ENCODE data around the gene ASB10. TPM values are rescaled to one million over a fixed set of nuclear protein-coding genes. Genes with fewer than 3 reads are reported as not detected.
A peak's percentile ranks its signal among the peaks of the same experiment; 100 is the strongest.

The ASB10 gene
- total and polyA plus RNA-seq, 2 of the 13 experiments (the other 11 are each of a cell fraction or from before 2014, with no cell fraction given): not detected

DNA sequence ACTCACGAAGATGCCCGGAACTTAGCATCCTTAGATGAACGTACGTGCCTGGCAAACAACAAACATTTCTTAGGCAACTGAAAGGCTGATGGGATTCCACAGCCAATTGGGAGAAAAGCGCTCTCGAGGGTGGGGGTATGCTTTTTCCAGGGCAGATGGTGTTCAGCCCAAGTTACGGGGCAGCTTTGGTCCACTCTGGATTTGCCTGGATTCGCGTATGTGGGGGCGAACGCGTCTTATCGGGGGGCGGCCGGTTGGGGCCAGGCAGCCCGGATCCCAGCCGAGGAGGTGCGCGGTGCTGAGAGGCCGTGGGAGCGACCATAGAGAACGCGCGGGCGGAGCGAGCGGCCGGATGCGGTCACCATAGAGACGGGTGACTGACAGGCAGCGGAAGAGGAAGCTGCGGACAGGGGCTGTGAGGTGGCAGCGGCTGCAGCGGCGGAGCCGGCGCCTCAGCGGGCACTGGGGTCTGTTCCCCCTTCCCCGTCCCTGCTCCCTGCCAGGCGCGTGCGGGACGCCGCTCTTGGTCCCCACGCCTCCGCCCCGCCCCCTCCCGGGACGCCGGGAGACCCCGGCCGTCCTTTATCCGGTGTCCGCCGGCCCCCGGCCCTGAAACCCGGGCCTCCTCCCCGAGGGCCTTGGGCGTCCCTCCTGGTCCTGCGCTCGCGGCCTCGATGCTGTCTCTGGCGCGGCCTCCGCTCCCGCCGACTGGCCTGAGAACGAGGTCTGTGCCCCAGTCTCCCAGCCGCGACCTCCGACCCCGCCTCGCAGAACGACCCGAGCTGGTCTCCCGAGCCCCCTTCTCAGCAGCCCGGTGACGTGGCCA is 45.3 kb upstream of the ASB10 start, which contains the start of gene CHPF2 (continued):
- TF ChIP-seq, protein P1, sequence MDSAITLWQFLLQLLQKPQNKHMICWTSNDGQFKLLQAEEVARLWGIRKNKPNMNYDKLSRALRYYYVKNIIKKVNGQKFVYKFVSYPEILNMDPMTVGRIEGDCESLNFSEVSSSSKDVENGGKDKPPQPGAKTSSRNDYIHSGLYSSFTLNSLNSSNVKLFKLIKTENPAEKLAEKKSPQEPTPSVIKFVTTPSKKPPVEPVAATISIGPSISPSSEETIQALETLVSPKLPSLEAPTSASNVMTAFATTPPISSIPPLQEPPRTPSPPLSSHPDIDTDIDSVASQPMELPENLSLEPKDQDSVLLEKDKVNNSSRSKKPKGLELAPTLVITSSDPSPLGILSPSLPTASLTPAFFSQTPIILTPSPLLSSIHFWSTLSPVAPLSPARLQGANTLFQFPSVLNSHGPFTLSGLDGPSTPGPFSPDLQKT (CRISPR knock-in tag; IDR thresholded peaks at IDR 0.05; ENCODE audit: borderline replicate concordance): no peak
- no peak for TF ChIP-seq ZBTB21 (CRISPR knock-in tag; IDR thresholded peaks at IDR 0.05)
- TF ChIP-seq, protein P2, sequence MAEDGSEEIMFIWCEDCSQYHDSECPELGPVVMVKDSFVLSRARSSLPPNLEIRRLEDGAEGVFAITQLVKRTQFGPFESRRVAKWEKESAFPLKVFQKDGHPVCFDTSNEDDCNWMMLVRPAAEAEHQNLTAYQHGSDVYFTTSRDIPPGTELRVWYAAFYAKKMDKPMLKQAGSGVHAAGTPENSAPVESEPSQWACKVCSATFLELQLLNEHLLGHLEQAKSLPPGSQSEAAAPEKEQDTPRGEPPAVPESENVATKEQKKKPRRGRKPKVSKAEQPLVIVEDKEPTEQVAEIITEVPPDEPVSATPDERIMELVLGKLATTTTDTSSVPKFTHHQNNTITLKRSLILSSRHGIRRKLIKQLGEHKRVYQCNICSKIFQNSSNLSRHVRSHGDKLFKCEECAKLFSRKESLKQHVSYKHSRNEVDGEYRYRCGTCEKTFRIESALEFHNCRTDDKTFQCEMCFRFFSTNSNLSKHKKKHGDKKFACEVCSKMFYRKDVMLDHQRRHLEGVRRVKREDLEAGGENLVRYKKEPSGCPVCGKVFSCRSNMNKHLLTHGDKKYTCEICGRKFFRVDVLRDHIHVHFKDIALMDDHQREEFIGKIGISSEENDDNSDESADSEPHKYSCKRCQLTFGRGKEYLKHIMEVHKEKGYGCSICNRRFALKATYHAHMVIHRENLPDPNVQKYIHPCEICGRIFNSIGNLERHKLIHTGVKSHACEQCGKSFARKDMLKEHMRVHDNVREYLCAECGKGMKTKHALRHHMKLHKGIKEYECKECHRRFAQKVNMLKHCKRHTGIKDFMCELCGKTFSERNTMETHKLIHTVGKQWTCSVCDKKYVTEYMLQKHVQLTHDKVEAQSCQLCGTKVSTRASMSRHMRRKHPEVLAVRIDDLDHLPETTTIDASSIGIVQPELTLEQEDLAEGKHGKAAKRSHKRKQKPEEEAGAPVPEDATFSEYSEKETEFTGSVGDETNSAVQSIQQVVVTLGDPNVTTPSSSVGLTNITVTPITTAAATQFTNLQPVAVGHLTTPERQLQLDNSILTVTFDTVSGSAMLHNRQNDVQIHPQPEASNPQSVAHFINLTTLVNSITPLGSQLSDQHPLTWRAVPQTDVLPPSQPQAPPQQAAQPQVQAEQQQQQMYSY (CRISPR knock-in tag; IDR thresholded peaks at IDR 0.05): no peak
- 0 out of 2 replicates have a peak, but pooled peaks have one; percentile 16 for TF ChIP-seq ZNF264 (CRISPR knock-in tag; IDR thresholded peaks at IDR 0.05)
- TF ChIP-seq FOXM1 (CRISPR knock-in tag; IDR thresholded peaks at IDR 0.05): no peak
- TF ChIP-seq ZNF367 (CRISPR knock-in tag; IDR thresholded peaks at IDR 0.05; ENCODE audit: borderline replicate concordance): no peak
- no peak for TF ChIP-seq JUND (CRISPR knock-in tag; IDR thresholded peaks at IDR 0.05)
- no peak for TF ChIP-seq MTA1 (CRISPR knock-in tag; IDR thresholded peaks at IDR 0.05; ENCODE audit: borderline replicate concordance)
- TF ChIP-seq NCOA1 (CRISPR knock-in tag; IDR thresholded peaks at IDR 0.05): no peak
- no peak for TF ChIP-seq ZNF629 (CRISPR knock-in tag; conservative IDR thresholded peaks at IDR 0.05)
- no peak for TF ChIP-seq ZNF737 (CRISPR knock-in tag; IDR thresholded peaks at IDR 0.05; ENCODE audit: borderline replicate concordance)
- TF ChIP-seq MEF2D (CRISPR knock-in tag; IDR thresholded peaks at IDR 0.05): no peak
- peak; percentile 49; the same call in 1 of the 2 replicates for TF ChIP-seq SALL1 (CRISPR knock-in tag; IDR thresholded peaks at IDR 0.05)
- peak; percentile 59; the same call in 1 of the 2 replicates for TF ChIP-seq MXD4 (CRISPR knock-in tag; IDR thresholded peaks at IDR 0.05)
- TF ChIP-seq PPARG (CRISPR knock-in tag; conservative IDR thresholded peaks at IDR 0.05): no peak
- peak; percentile 43 for TF ChIP-seq SRSF1 (optimal IDR thresholded peaks at IDR 0.05; ENCODE audit: low read depth, low read length)
- TF ChIP-seq CBX2 (IDR thresholded peaks at IDR 0.05; ENCODE audit: low read depth, low read length): no peak
- TF ChIP-seq CBX2 (CRISPR knock-in tag; IDR thresholded peaks at IDR 0.05; ENCODE audit: low read depth): no peak
- no peak for TF ChIP-seq PAWR (CRISPR knock-in tag; IDR thresholded peaks at IDR 0.05; ENCODE audit: borderline replicate concordance)
- no peak for TF ChIP-seq ZNF460 (CRISPR knock-in tag; IDR thresholded peaks at IDR 0.05; ENCODE audit: borderline replicate concordance)
- TF ChIP-seq, protein P3, sequence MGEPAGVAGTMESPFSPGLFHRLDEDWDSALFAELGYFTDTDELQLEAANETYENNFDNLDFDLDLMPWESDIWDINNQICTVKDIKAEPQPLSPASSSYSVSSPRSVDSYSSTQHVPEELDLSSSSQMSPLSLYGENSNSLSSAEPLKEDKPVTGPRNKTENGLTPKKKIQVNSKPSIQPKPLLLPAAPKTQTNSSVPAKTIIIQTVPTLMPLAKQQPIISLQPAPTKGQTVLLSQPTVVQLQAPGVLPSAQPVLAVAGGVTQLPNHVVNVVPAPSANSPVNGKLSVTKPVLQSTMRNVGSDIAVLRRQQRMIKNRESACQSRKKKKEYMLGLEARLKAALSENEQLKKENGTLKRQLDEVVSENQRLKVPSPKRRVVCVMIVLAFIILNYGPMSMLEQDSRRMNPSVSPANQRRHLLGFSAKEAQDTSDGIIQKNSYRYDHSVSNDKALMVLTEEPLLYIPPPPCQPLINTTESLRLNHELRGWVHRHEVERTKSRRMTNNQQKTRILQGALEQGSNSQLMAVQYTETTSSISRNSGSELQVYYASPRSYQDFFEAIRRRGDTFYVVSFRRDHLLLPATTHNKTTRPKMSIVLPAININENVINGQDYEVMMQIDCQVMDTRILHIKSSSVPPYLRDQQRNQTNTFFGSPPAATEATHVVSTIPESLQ (CRISPR knock-in tag; conservative IDR thresholded peaks at IDR 0.05): no peak
